HEK293 (cell line): ENCODE results near the gene TANC1.

Experiments
- CTCF ChIA-PET: fragments of 350-600 bp; formaldehyde crosslinking; extraction: SDS; loops from one replicate; lab custom pipeline; 2021; ENCODE audit warnings: antibody characterized with exemption; lab: Yijun Ruan, JAX
- POLR2A ChIA-PET: fragments of 300-600 bp; formaldehyde crosslinking; extraction: SDS; loops from one replicate; lab custom pipeline; 2020; ENCODE audit warnings: antibody characterized with exemption, inconsistent platforms; lab: Yijun Ruan, JAX
- H3K27ac ChIP-seq: fragments of 200-500 bp; sonication (Bioruptor generic); 2 replicates; pipeline ENCODE4 v1.5.1; 2014; ENCODE audit warnings: low read depth, low read length, control low read depth, inconsistent platforms; ENCODE audit errors: extremely low read depth
- H3K36me3 ChIP-seq, 2 experiments: fragments of 200-500 bp in 1 of 2; sonication (Bioruptor generic) in 1 of 2; 1 replicate in 1 of 2; 2 replicates in 1 of 2; pipeline ENCODE4 v1.5.1; 2014 to 2017; ENCODE audit warnings: inconsistent platforms in 2 of 2, low read length in 2 of 2; ENCODE audit not compliant: control insufficient read depth in 2 of 2, insufficient read depth in 1 of 2
- H3K4me1 ChIP-seq: fragments of 200-500 bp; sonication (Bioruptor generic); 2 replicates; pipeline ENCODE4 v1.5.1; 2014; ENCODE audit warnings: mild to moderate bottlenecking, low read length, inconsistent platforms; ENCODE audit not compliant: control insufficient read depth, insufficient read depth
- H3K4me3 ChIP-seq: 2 replicates; pipeline ENCODE4 v1.5.1; 2011; ENCODE audit warnings: low read depth, mild to moderate bottlenecking, control low read depth, low read length, moderate library complexity
- H3K9me3 ChIP-seq: fragments of 200-500 bp; sonication (Bioruptor generic); 2 replicates; pipeline ENCODE4 v1.5.1; 2014; ENCODE audit warnings: low read depth, low read length, inconsistent platforms; ENCODE audit not compliant: control insufficient read depth, insufficient read depth
- BCL11B ChIP-seq: fragments of 450-650 bp; formaldehyde crosslinking; IDR thresholded peaks from 2 replicates; pipeline ENCODE4 v1.5.1; 2016; ENCODE audit warnings: low read depth, missing biosample characterization, missing genetic modification characterization
- HOXC10 ChIP-seq: sonication (generic); formaldehyde crosslinking; IDR thresholded peaks from 2 replicates; pipeline ENCODE4 v1.8.1; 2023; ENCODE audit warnings: mild to moderate bottlenecking, missing genetic modification reagents
- INSM2 ChIP-seq: fragments of 450-650 bp; formaldehyde crosslinking; IDR thresholded peaks from 2 replicates; pipeline ENCODE4 v1.5.1; 2016; ENCODE audit warnings: missing biosample characterization, missing genetic modification characterization
- ZBTB48 ChIP-seq: fragments of 450-650 bp; formaldehyde crosslinking; IDR thresholded peaks from 2 replicates; pipeline ENCODE4 v1.5.1; 2016; ENCODE audit warnings: missing biosample characterization, missing genetic modification characterization
- ZBTB7A ChIP-seq: fragments of 450-650 bp; formaldehyde crosslinking; IDR thresholded peaks from 2 replicates; pipeline ENCODE4 v1.5.1; 2016; ENCODE audit warnings: low read depth, missing biosample characterization, missing genetic modification characterization
- ZFP37 ChIP-seq: fragments of 450-650 bp; formaldehyde crosslinking; IDR thresholded peaks from 2 replicates; pipeline ENCODE4 v1.5.1; 2016; ENCODE audit warnings: missing biosample characterization, missing genetic modification characterization
- ZNF121 ChIP-seq: fragments of 450-650 bp; formaldehyde crosslinking; IDR thresholded peaks from 2 replicates; pipeline ENCODE4 v1.5.1; 2016; ENCODE audit warnings: missing biosample characterization, missing genetic modification characterization
- ZNF132 ChIP-seq: fragments of 450-650 bp; formaldehyde crosslinking; IDR thresholded peaks from 2 replicates; pipeline ENCODE4 v1.5.1; 2017; ENCODE audit warnings: missing biosample characterization, missing genetic modification characterization, borderline replicate concordance
- ZNF138 ChIP-seq: fragments of 450-650 bp; formaldehyde crosslinking; IDR thresholded peaks from 2 replicates; pipeline ENCODE4 v1.5.1; 2016; ENCODE audit warnings: missing biosample characterization, missing genetic modification characterization, borderline replicate concordance
- ZNF16 ChIP-seq: fragments of 450-650 bp; formaldehyde crosslinking; IDR thresholded peaks from 2 replicates; pipeline ENCODE4 v1.5.1; 2016; ENCODE audit warnings: low read depth, missing biosample characterization, missing genetic modification characterization
- ZNF175 ChIP-seq: fragments of 450-650 bp; formaldehyde crosslinking; IDR thresholded peaks from 2 replicates; pipeline ENCODE4 v1.5.1; 2016; ENCODE audit warnings: missing biosample characterization, missing genetic modification characterization
- ZNF19 ChIP-seq: fragments of 450-650 bp; formaldehyde crosslinking; IDR thresholded peaks from 2 replicates; pipeline ENCODE4; 2016; ENCODE audit warnings: missing biosample characterization, missing genetic modification characterization, low read depth
- ZNF266 ChIP-seq: fragments of 450-650 bp; formaldehyde crosslinking; IDR thresholded peaks from 2 replicates; pipeline ENCODE4 v1.5.1; 2016; ENCODE audit warnings: missing biosample characterization, missing genetic modification characterization, low read depth
- ZNF280C ChIP-seq: fragments of 450-650 bp; formaldehyde crosslinking; IDR thresholded peaks from 2 replicates; pipeline ENCODE4 v1.5.1; 2016; ENCODE audit warnings: missing biosample characterization, missing genetic modification characterization
- ZNF354C ChIP-seq: fragments of 450-650 bp; formaldehyde crosslinking; IDR thresholded peaks from 2 replicates; pipeline ENCODE4 v1.5.1; 2016; ENCODE audit warnings: missing biosample characterization, missing genetic modification characterization, low read depth, borderline replicate concordance
- ZNF48 ChIP-seq: fragments of 450-650 bp; formaldehyde crosslinking; IDR thresholded peaks from 2 replicates; pipeline ENCODE4 v1.5.1; 2016; ENCODE audit warnings: missing biosample characterization, missing genetic modification characterization
- ZNF548 ChIP-seq: fragments of 450-650 bp; formaldehyde crosslinking; IDR thresholded peaks from 2 replicates; pipeline ENCODE4 v1.5.1; 2016; ENCODE audit warnings: missing biosample characterization, missing genetic modification characterization
- ZNF561 ChIP-seq: fragments of 450-650 bp; IDR thresholded peaks from 2 replicates; pipeline ENCODE4 v1.5.1; 2018; ENCODE audit warnings: missing biosample characterization, missing genetic modification characterization, borderline replicate concordance
- ZNF571 ChIP-seq: fragments of 450-650 bp; formaldehyde crosslinking; IDR thresholded peaks from 2 replicates; pipeline ENCODE4 v1.5.0; 2017; ENCODE audit warnings: missing biosample characterization, missing genetic modification characterization
- ZNF664 ChIP-seq: fragments of 450-650 bp; formaldehyde crosslinking; IDR thresholded peaks from 2 replicates; pipeline ENCODE4 v1.5.1; 2016; ENCODE audit warnings: missing biosample characterization, missing genetic modification characterization
- ZNF791 ChIP-seq: fragments of 450-650 bp; formaldehyde crosslinking; IDR thresholded peaks from 2 replicates; pipeline ENCODE4 v1.5.1; 2016; ENCODE audit warnings: missing biosample characterization, missing genetic modification characterization
- TF ChIP-seq, protein P1 (sequence below): fragments of 450-650 bp; formaldehyde crosslinking; IDR thresholded peaks from 2 replicates; pipeline ENCODE4 v1.5.1; 2016; ENCODE audit warnings: missing biosample characterization, missing genetic modification characterization, borderline replicate concordance
- TF ChIP-seq, protein P2 (sequence below): fragments of 450-650 bp; formaldehyde crosslinking; IDR thresholded peaks from 2 replicates; pipeline ENCODE4 v1.5.1; 2016; ENCODE audit warnings: missing biosample characterization, missing genetic modification characterization

TANC1 gene

GRCh38 chr2:159256159-159256558 is 287.7 kb downstream of the TANC1 start:
- ChIA-PET POLR2A (no interaction called here), CTCF (no interaction called here)
- Histone ChIP-seq H3K4me3 (no peak overlapping the region), H3K9me3 (no peaks in the 10 kb centered on the region), H3K27ac (no peak overlapping the region), H3K4me1 (no peaks in the 10 kb centered on the region), H3K36me3 (peaks cover 8 to 18% of the 10 kb centered on the region in 2 experiments; a peak in 2 of 3 replicates)
- no peak for TF ChIP-seq ZNF571 (tag by site-specific recombination)
- TF ChIP-seq INSM2 (tag by site-specific recombination): no peak
- no peak for TF ChIP-seq ZBTB7A (tag by site-specific recombination)
- TF ChIP-seq, protein P1, sequence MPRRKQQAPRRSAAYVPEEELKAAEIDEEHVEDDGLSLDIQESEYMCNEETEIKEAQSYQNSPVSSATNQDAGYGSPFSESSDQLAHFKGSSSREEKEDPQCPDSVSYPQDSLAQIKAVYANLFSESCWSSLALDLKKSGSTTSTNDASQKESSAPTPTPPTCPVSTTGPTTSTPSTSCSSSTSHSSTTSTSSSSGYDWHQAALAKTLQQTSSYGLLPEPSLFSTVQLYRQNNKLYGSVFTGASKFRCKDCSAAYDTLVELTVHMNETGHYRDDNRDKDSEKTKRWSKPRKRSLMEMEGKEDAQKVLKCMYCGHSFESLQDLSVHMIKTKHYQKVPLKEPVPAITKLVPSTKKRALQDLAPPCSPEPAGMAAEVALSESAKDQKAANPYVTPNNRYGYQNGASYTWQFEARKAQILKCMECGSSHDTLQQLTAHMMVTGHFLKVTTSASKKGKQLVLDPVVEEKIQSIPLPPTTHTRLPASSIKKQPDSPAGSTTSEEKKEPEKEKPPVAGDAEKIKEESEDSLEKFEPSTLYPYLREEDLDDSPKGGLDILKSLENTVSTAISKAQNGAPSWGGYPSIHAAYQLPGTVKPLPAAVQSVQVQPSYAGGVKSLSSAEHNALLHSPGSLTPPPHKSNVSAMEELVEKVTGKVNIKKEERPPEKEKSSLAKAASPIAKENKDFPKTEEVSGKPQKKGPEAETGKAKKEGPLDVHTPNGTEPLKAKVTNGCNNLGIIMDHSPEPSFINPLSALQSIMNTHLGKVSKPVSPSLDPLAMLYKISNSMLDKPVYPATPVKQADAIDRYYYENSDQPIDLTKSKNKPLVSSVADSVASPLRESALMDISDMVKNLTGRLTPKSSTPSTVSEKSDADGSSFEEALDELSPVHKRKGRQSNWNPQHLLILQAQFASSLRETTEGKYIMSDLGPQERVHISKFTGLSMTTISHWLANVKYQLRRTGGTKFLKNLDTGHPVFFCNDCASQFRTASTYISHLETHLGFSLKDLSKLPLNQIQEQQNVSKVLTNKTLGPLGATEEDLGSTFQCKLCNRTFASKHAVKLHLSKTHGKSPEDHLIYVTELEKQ: no peak
- no peak for TF ChIP-seq HOXC10 (CRISPR knock-in tag)
- TF ChIP-seq ZNF266 (tag by site-specific recombination): no peak
- no peak for TF ChIP-seq ZNF791 (tag by site-specific recombination)

- CTCF ChIA-PET: no interaction called here
- no peaks in the 10 kb centered on the region for H3K9me3 ChIP-seq
- H3K27ac ChIP-seq: no peak overlapping the region
- POLR2A ChIA-PET: no interaction called here
- H3K36me3 ChIP-seq: peaks cover 3 to 9% of the 10 kb centered on the region in 2 experiments; a peak in 2 of 3 replicates
- H3K4me1 ChIP-seq: no peaks in the 10 kb centered on the region
- TF ChIP-seq, protein P2, sequence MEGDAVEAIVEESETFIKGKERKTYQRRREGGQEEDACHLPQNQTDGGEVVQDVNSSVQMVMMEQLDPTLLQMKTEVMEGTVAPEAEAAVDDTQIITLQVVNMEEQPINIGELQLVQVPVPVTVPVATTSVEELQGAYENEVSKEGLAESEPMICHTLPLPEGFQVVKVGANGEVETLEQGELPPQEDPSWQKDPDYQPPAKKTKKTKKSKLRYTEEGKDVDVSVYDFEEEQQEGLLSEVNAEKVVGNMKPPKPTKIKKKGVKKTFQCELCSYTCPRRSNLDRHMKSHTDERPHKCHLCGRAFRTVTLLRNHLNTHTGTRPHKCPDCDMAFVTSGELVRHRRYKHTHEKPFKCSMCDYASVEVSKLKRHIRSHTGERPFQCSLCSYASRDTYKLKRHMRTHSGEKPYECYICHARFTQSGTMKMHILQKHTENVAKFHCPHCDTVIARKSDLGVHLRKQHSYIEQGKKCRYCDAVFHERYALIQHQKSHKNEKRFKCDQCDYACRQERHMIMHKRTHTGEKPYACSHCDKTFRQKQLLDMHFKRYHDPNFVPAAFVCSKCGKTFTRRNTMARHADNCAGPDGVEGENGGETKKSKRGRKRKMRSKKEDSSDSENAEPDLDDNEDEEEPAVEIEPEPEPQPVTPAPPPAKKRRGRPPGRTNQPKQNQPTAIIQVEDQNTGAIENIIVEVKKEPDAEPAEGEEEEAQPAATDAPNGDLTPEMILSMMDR: no peak
- TF ChIP-seq ZNF561 (tag by site-specific recombination) (no peak), ZNF16 (tag by site-specific recombination) (no peak), ZNF175 (no peak), ZNF121 (no peak), ZNF280C (tag by site-specific recombination) (no peak), ZFP37 (tag by site-specific recombination) (no peak), ZNF664 (no peak), ZNF548 (tag by site-specific recombination) (no peak), ZNF19 (tag by site-specific recombination) (no peak), BCL11B (tag by site-specific recombination) (no peak), ZNF132 (tag by site-specific recombination) (no peak), ZNF266 (tag by site-specific recombination) (no peak), ZNF354C (tag by site-specific recombination) (no peak), ZBTB48 (no peak), ZNF138 (tag by site-specific recombination) (no peak), ZNF48 (tag by site-specific recombination) (no peak)
- no peak overlapping the region for H3K4me3 ChIP-seq
These were observed 293.8 kb downstream of the TANC1 start for GRCh38 chr2:159262226-159262625.
